IMR-90 (cell line): Measurements from ENCODE around the gene SRPRB. TPM values are rescaled to one million over a fixed set of nuclear protein-coding genes. Genes with fewer than 3 reads are reported as not detected.

Experiments used
- ATAC-seq: fragments of 200-7000 bp; cut with Tn5 transposase; 2 replicates; pipeline ENCODE4 v1.9.1; 2020; ENCODE audit warnings: low read depth, mild to moderate bottlenecking, moderate library complexity
- BruUV-seq: library from RNA; stranded (reverse); fragments of 400-500 nt; replicated peaks from 2 replicates; lab custom pipeline; 2021; lab: Mats Ljungman, UMichigan
- CTCF ChIA-PET: fragments of 300-600 bp; formaldehyde crosslinking; extraction: SDS; loops from one replicate; lab custom pipeline; 2021; ENCODE audit warnings: antibody characterized with exemption; lab: Yijun Ruan, JAX
- POLR2A ChIA-PET: fragments of 300-600 bp; sonication (Branson Sonifier 250); formaldehyde crosslinking; loops from one replicate; lab custom pipeline; 2022; ENCODE audit warnings: antibody characterized with exemption; ENCODE audit not compliant: unreplicated experiment; lab: Charles Lee
- DNase-seq: peaks from one replicate; pipeline ENCODE4 v3.0.0; 2013
- H2AFZ ChIP-seq: replicated peaks from 2 replicates; pipeline ENCODE3; 2013; ENCODE audit warnings: low read length, mild to moderate bottlenecking; ENCODE audit not compliant: poor library complexity
- H2AK5ac ChIP-seq: 2 replicates; pipeline ENCODE4 v1.6.1; 2013; ENCODE audit warnings: low read depth, low read length, inconsistent platforms
- H2AK9ac ChIP-seq: replicated peaks from 2 replicates; pipeline ENCODE3; 2013; ENCODE audit warnings: mild to moderate bottlenecking, low read depth, low read length, moderate library complexity; ENCODE audit not compliant: poor library complexity
- H2BK120ac ChIP-seq: 2 replicates; pipeline ENCODE4 v1.6.1; 2013; ENCODE audit warnings: low read depth, low read length, inconsistent platforms
- H2BK15ac ChIP-seq: 3 replicates; pipeline ENCODE4 v1.6.1; 2013; ENCODE audit warnings: low read depth, low read length, inconsistent platforms
- H2BK20ac ChIP-seq: 2 replicates; pipeline ENCODE4 v1.6.1; 2013; ENCODE audit warnings: low read depth, mild to moderate bottlenecking, inconsistent platforms, low read length, moderate library complexity
- H2BK5ac ChIP-seq: 2 replicates; pipeline ENCODE4 v1.6.1; 2013; ENCODE audit warnings: mild to moderate bottlenecking, low read depth, low read length, inconsistent platforms; ENCODE audit not compliant: poor library complexity, severe bottlenecking
- H3K14ac ChIP-seq: replicated peaks from 2 replicates; pipeline ENCODE4 v1.6.1; 2013; ENCODE audit warnings: low read depth, low read length, inconsistent platforms
- H3K18ac ChIP-seq: 2 replicates; pipeline ENCODE4 v1.6.1; 2013; ENCODE audit warnings: low read depth, low read length, control low read depth
- H3K23ac ChIP-seq: 2 replicates; pipeline ENCODE4 v1.6.1; 2013; ENCODE audit warnings: low read depth, low read length, inconsistent platforms
- H3K27ac ChIP-seq: 2 replicates; pipeline ENCODE4 v1.5.1; 2013; ENCODE audit warnings: mild to moderate bottlenecking, control low read depth, low read length; ENCODE audit not compliant: insufficient read depth
- H3K27me3 ChIP-seq: 2 replicates; pipeline ENCODE4 v1.6.1; 2013; ENCODE audit warnings: low read length; ENCODE audit not compliant: control insufficient read depth, insufficient read depth
- H3K36me3 ChIP-seq: 2 replicates; pipeline ENCODE4 v1.6.1; 2013; ENCODE audit warnings: low read length, mixed read lengths; ENCODE audit not compliant: control insufficient read depth, insufficient read depth
- H3K4ac ChIP-seq: 2 replicates; pipeline ENCODE4 v1.6.1; 2013; ENCODE audit warnings: low read depth, low read length, inconsistent platforms
- H3K4me1 ChIP-seq: 2 replicates; pipeline ENCODE4 v1.6.1; 2013; ENCODE audit warnings: low read length, mixed read lengths; ENCODE audit not compliant: control insufficient read depth, insufficient read depth
- H3K4me2 ChIP-seq: 2 replicates; pipeline ENCODE4 v1.6.1; 2013; ENCODE audit warnings: low read depth, mild to moderate bottlenecking, control low read depth, low read length, moderate library complexity
- H3K4me3 ChIP-seq: 2 replicates; pipeline ENCODE4 v1.5.1; 2013; ENCODE audit warnings: low read depth, mild to moderate bottlenecking, control low read depth, low read length, moderate library complexity; ENCODE audit not compliant: insufficient read depth
- H3K56ac ChIP-seq: 2 replicates; pipeline ENCODE4 v1.6.1; 2013; ENCODE audit warnings: low read length, inconsistent platforms; ENCODE audit not compliant: insufficient read depth; ENCODE audit errors: extremely low read depth
- H3K79me1 ChIP-seq, 2 experiments: 2 replicates each; pipeline ENCODE4 v1.6.1; 2013; ENCODE audit warnings: low read length in 2 of 2, inconsistent platforms in 1 of 2, low read depth in 1 of 2
- H3K9ac ChIP-seq: 2 replicates; pipeline ENCODE4 v1.6.1; 2013; ENCODE audit warnings: low read depth, low read length, control low read depth
- H3K9me1 ChIP-seq: 2 replicates; pipeline ENCODE4 v1.6.1; 2013; ENCODE audit warnings: low read length, inconsistent platforms; ENCODE audit not compliant: insufficient read depth
- H3K9me3 ChIP-seq: 2 replicates; pipeline ENCODE4 v1.6.1; 2013; ENCODE audit warnings: low read length; ENCODE audit not compliant: control insufficient read depth, insufficient read depth
- H4K20me1 ChIP-seq: 2 replicates; pipeline ENCODE4 v1.6.1; 2013; ENCODE audit warnings: low read length, inconsistent platforms; ENCODE audit not compliant: insufficient read depth
- H4K5ac ChIP-seq: 2 replicates; pipeline ENCODE4 v1.6.1; 2013; ENCODE audit warnings: mild to moderate bottlenecking, low read depth, low read length, control low read depth
- H4K8ac ChIP-seq, 2 experiments: 2 replicates each; pipeline ENCODE4 v1.6.1; 2013; ENCODE audit warnings: low read depth in 2 of 2, low read length in 2 of 2, control low read depth in 1 of 2, inconsistent platforms in 1 of 2
- H4K91ac ChIP-seq: 2 replicates; pipeline ENCODE4 v1.6.1; 2013; ENCODE audit warnings: low read depth, low read length, inconsistent platforms; ENCODE audit not compliant: insufficient read depth
- BHLHE40 ChIP-seq: fragments of 150-350 bp; IDR thresholded peaks from 2 replicates; pipeline ENCODE4 v1.6.1; 2016; ENCODE audit warnings: mild to moderate bottlenecking, low read depth, low read length
- CEBPB ChIP-seq: IDR thresholded peaks from 2 replicates; pipeline ENCODE4 v1.6.1; 2012; ENCODE audit warnings: low read depth, low read length, improper control_type of control experiment
- CHD1 ChIP-seq: IDR thresholded peaks from 2 replicates; pipeline ENCODE4 v1.6.1; 2012; ENCODE audit warnings: low read depth, low read length, improper control_type of control experiment
- FOS ChIP-seq: fragments of 150-350 bp; IDR thresholded peaks from 2 replicates; pipeline ENCODE4 v1.6.1; 2016; ENCODE audit warnings: low read depth, low read length
- MAFK ChIP-seq: IDR thresholded peaks from 2 replicates; pipeline ENCODE4 v1.6.1; 2012; ENCODE audit warnings: low read depth, low read length, improper control_type of control experiment
- MAZ ChIP-seq: IDR thresholded peaks from 2 replicates; pipeline ENCODE4 v1.6.1; 2012; ENCODE audit warnings: low read depth, mild to moderate bottlenecking, low read length, improper control_type of control experiment, moderate library complexity, borderline replicate concordance
- MXI1 ChIP-seq: IDR thresholded peaks from 2 replicates; pipeline ENCODE4 v1.6.1; 2012; ENCODE audit warnings: low read depth, mild to moderate bottlenecking, low read length, moderate library complexity, borderline replicate concordance
- NFE2L2 ChIP-seq: fragments of 150-350 bp; IDR thresholded peaks from 2 replicates; pipeline ENCODE4 v1.6.1; 2016; ENCODE audit warnings: low read depth, mild to moderate bottlenecking, low read length
- POLR2A ChIP-seq: IDR thresholded peaks from 2 replicates; pipeline ENCODE4 v1.6.1; 2012; ENCODE audit warnings: mild to moderate bottlenecking, low read depth, low read length
- RAD21 ChIP-seq: IDR thresholded peaks from 2 replicates; pipeline ENCODE4 v1.6.1; 2012; ENCODE audit warnings: low read length, improper control_type of control experiment
- RCOR1 ChIP-seq: IDR thresholded peaks from 2 replicates; pipeline ENCODE4 v1.6.1; 2012; ENCODE audit warnings: mild to moderate bottlenecking, low read length, improper control_type of control experiment; ENCODE audit not compliant: insufficient replicate concordance
- RFX5 ChIP-seq: IDR thresholded peaks from 2 replicates; pipeline ENCODE4 v1.8.0; 2012; ENCODE audit warnings: low read depth, mild to moderate bottlenecking, low read length, moderate library complexity
- SMC3 ChIP-seq: fragments of 150-350 bp; IDR thresholded peaks from 2 replicates; pipeline ENCODE4 v1.6.1; 2016; ENCODE audit warnings: low read depth, mild to moderate bottlenecking, antibody characterized with exemption, low read length, moderate library complexity
- WGBS, 2 experiments: methylation state at CpG; one replicate each; pipeline versions ENCODE4 v1.1.5 to v1.1.7; 2013; ENCODE audit warnings: missing lambda C conversion rate in 2 of 2; ENCODE audit not compliant: insufficient read length in 1 of 2; ENCODE audit errors: extremely low coverage in 2 of 2; 5-methylcytosine and 5-hydroxymethylcytosine counted together
- dilution Hi-C: fragments of 300-500 bp; cut with HindIII; formaldehyde crosslinking; loops from one replicate; pipeline ENCODE4 v1.14.3; 2018; ENCODE audit warnings: low sequenced_read_pairs; ENCODE audit not compliant: unreplicated experiment
- in situ Hi-C: fragments of 300-500 bp; cut with MboI; formaldehyde crosslinking; loops from 3 replicates; pipeline ENCODE4 v1.14.3; 2019; ENCODE audit warnings: low sequenced_read_pairs, inconsistent platforms, mixed read lengths
- intact Hi-C: fragments of 100-400 bp; cut with micrococcal nuclease; formaldehyde crosslinking; loops from 2 replicates; pipeline ENCODE4 v1.10.0; 2022
- polyA plus RNA-seq, 3 experiments: library from polyadenylated mRNA; depleted of rRNA; stranded (reverse); fragments of >200 nt; gene quantifications; 2 replicates each; pipeline ENCODE4 v1.2.3, GENCODE V29; 2012; ENCODE audit warnings: low replicate concordance in 1 of 3
- total RNA-seq: library from RNA; depleted of rRNA; stranded (reverse); fragments of >200 nt; gene quantifications from 2 replicates; pipeline ENCODE4 v1.2.3, GENCODE V29; 2012
- TF ChIP-seq, protein P1 (sequence below): conservative IDR thresholded peaks from 2 replicates; pipeline ENCODE4 v1.5.1; 2012; ENCODE audit warnings: mild to moderate bottlenecking, low read depth, low read length, improper control_type of control experiment
- TF ChIP-seq, protein P2 (sequence below): fragments of 150-350 bp; IDR thresholded peaks from 2 replicates; pipeline ENCODE4 v1.6.1; 2017; ENCODE audit warnings: mild to moderate bottlenecking, antibody characterized with exemption, low read length, low read depth

Gene SRPRB
- total and polyA plus RNA-seq, 2 of the 4 experiments (the other 2 are of a cell fraction) = 28.8 to 131 TPM

DNA sequence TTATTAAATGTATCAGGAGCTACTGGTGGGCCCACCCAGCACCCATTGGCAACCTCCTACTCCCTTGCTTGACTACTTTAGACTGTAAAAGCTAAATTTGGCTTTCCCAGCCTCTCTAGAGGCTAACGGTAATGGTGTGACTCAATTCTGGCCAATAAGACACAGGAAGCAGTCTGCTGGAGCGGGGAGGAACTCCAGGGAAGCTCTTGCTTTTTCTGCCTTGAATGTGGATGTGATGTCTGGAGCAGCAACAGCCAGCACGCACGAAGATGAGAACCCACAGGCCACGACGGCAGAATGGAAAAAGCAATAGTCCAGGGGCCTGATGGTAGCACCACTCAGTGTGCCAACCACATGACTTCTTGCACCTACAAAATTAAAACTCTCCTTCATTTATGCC lies 50.2 kb downstream of the SRPRB start:
- CTCF ChIA-PET = no interaction called here

More for the DNA sequence above, 50.2 kb downstream of the SRPRB start:
- H3K79me1 ChIP-seq = no peaks in the 10 kb centered on the region
- POLR2A ChIA-PET = no interaction called here
- ATAC-seq = no peak
- intact Hi-C loops = no loop called here
- no peak overlapping the region for H2BK120ac ChIP-seq
- BruUV-seq = no TSS peak
- peaks cover 10% of the 10 kb centered on the region for H3K27me3 ChIP-seq
- H2BK5ac ChIP-seq = no peak overlapping the region
- H3K4me3 ChIP-seq = no peak overlapping the region
- H4K91ac ChIP-seq = no peak overlapping the region
- no peaks in the 10 kb centered on the region for H3K4me1 ChIP-seq
- H2BK20ac ChIP-seq = no peak overlapping the region
- H2AFZ ChIP-seq = no peak overlapping the region
- no peaks in the 10 kb centered on the region for H3K9me1 ChIP-seq
- H3K9ac ChIP-seq = no peak overlapping the region
- in situ Hi-C loops = no loop called here
- H3K23ac ChIP-seq = no peak overlapping the region
- no peak overlapping the region for H2AK5ac ChIP-seq
- H3K18ac ChIP-seq = no peak overlapping the region
- H3K27ac ChIP-seq = no peak overlapping the region
- no peak overlapping the region for H3K14ac ChIP-seq
- no peak overlapping the region for H2BK15ac ChIP-seq
- H3K36me3 ChIP-seq = no peaks in the 10 kb centered on the region
- H4K20me1 ChIP-seq = no peaks in the 10 kb centered on the region
- WGBS, 2 experiments = no CpG with 5 or more reads among the region's 6 CpGs
- no peak overlapping the region for H3K4me2 ChIP-seq
- DNase-seq = peak; percentile 12
- no peak overlapping the region for H3K4ac ChIP-seq
- H3K9me3 ChIP-seq = no peaks in the 10 kb centered on the region
- no peak overlapping the region for H3K56ac ChIP-seq
- TF ChIP-seq RCOR1 (no peak), SMC3 (no peak), NFE2L2 (no peak), MAZ (no peak), RFX5 (no peak), MAFK (no peak), RAD21 (no peak), FOS (no peak), POLR2A (no peak), CHD1 (no peak), CEBPB (no peak), MXI1 (no peak), BHLHE40 (no peak)
- TF ChIP-seq, protein P1, sequence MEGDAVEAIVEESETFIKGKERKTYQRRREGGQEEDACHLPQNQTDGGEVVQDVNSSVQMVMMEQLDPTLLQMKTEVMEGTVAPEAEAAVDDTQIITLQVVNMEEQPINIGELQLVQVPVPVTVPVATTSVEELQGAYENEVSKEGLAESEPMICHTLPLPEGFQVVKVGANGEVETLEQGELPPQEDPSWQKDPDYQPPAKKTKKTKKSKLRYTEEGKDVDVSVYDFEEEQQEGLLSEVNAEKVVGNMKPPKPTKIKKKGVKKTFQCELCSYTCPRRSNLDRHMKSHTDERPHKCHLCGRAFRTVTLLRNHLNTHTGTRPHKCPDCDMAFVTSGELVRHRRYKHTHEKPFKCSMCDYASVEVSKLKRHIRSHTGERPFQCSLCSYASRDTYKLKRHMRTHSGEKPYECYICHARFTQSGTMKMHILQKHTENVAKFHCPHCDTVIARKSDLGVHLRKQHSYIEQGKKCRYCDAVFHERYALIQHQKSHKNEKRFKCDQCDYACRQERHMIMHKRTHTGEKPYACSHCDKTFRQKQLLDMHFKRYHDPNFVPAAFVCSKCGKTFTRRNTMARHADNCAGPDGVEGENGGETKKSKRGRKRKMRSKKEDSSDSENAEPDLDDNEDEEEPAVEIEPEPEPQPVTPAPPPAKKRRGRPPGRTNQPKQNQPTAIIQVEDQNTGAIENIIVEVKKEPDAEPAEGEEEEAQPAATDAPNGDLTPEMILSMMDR = no peak
- TF ChIP-seq, protein P2, sequence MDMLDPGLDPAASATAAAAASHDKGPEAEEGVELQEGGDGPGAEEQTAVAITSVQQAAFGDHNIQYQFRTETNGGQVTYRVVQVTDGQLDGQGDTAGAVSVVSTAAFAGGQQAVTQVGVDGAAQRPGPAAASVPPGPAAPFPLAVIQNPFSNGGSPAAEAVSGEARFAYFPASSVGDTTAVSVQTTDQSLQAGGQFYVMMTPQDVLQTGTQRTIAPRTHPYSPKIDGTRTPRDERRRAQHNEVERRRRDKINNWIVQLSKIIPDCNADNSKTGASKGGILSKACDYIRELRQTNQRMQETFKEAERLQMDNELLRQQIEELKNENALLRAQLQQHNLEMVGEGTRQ = no peak
- dilution Hi-C loops = no loop called here
- H2AK9ac ChIP-seq = no peak overlapping the region
- H4K5ac ChIP-seq = no peak overlapping the region
- H4K8ac ChIP-seq = no peak overlapping the region
